Measurements from ENCODE around the gene KATNAL1. TPM values are rescaled to one million over a fixed set of nuclear protein-coding genes. Genes with fewer than 3 reads are reported as not detected.

Gene KATNAL1
- total RNA-seq, 1 experiment from 2014 or later, result 14.2 TPM

- Mint-ChIP-seq H3K27me3 (ENCODE audit: low read depth) (no peaks in the 10 kb centered on the region), H3K36me3 (no peaks in the 10 kb centered on the region), H3K4me1 (peaks cover 13% of the 10 kb centered on the region), H3K4me3 (no peak overlapping the region), H3K27ac (no peak overlapping the region), H3K9me3 (no peaks in the 10 kb centered on the region)
- POLR2A ChIA-PET, result no interaction called here
- DNase-seq (ENCODE audit: low spot score) (no peak), ATAC-seq (no peak)
- CTCF ChIA-PET, result interaction anchor here (2.8 kb wide), 1 partner anchor 201 kb away, joined by 11 read pairs; no protein-coding TSS in a partner anchor
- TF ChIP-seq USF1 (CRISPR knock-in tag; IDR thresholded peaks at IDR 0.05) (no peak), NFYB (CRISPR knock-in tag; conservative IDR thresholded peaks at IDR 0.05; ENCODE audit: low read depth) (no peak), ZNF416 (CRISPR knock-in tag; IDR thresholded peaks at IDR 0.05) (no peak), ZNF232 (CRISPR knock-in tag; IDR thresholded peaks at IDR 0.05) (no peak), GRHL2 (CRISPR knock-in tag; IDR thresholded peaks at IDR 0.05; ENCODE audit: insufficient replicate concordance, severe bottlenecking) (no peak), ZNF219 (CRISPR knock-in tag; IDR thresholded peaks at IDR 0.05; ENCODE audit: borderline replicate concordance) (no peak)
Measured at GRCh38 chr13:30333616-30334015, 26.3 kb upstream of the KATNAL1 start.

- DNase-seq (ENCODE audit: low spot score), result no peak
- no peak for ATAC-seq
- Mint-ChIP-seq H3K27ac (no peak overlapping the region), H3K36me3 (no peaks in the 10 kb centered on the region), H3K4me1 (peaks cover 13% of the 10 kb centered on the region), H3K27me3 (ENCODE audit: low read depth) (no peaks in the 10 kb centered on the region), H3K9me3 (no peaks in the 10 kb centered on the region), H3K4me3 (no peak overlapping the region)
- POLR2A ChIA-PET, result interaction anchor here (0.6 kb wide), 1 partner anchor 1590 kb away, joined by 3 read pairs; no protein-coding TSS in a partner anchor
- CTCF ChIA-PET, result interaction anchor here (2.8 kb wide), 1 partner anchor 200 kb away, joined by 11 read pairs; no protein-coding TSS in a partner anchor
- TF ChIP-seq ARID4B (CRISPR knock-in tag; IDR thresholded peaks at IDR 0.05; ENCODE audit: borderline replicate concordance) (no peak), FOXP4 (CRISPR knock-in tag; IDR thresholded peaks at IDR 0.05) (no peak), ZBTB21 (CRISPR knock-in tag; IDR thresholded peaks at IDR 0.05; ENCODE audit: borderline replicate concordance) (no peak), USF1 (CRISPR knock-in tag; IDR thresholded peaks at IDR 0.05) (no peak), CBFB (CRISPR knock-in tag; IDR thresholded peaks at IDR 0.05; ENCODE audit: low read depth) (no peak), TP53 (CRISPR knock-in tag; IDR thresholded peaks at IDR 0.05) (no peak), ZNF532 (CRISPR knock-in tag; IDR thresholded peaks at IDR 0.05; ENCODE audit: borderline replicate concordance) (no peak), ERG (CRISPR knock-in tag; IDR thresholded peaks at IDR 0.05) (no peak), ATF2 (CRISPR knock-in tag; IDR thresholded peaks at IDR 0.05; ENCODE audit: borderline replicate concordance, low read depth) (no peak), ZNF138 (CRISPR knock-in tag; conservative IDR thresholded peaks at IDR 0.05) (no peak)
Measured at GRCh38 chr13:30332456-30333143, 25.2 kb upstream of the KATNAL1 start.

Data from WTC11 (cell line).